Upper lobe of left lung (tissue), 6 donors: ENCODE measurements around the gene GALNT16. TPM values are rescaled to one million over a fixed set of nuclear protein-coding genes. Genes with fewer than 3 reads are reported as not detected.

ENCODE experiments used
- ATAC-seq, 2 donors: fragments of 200-7000 bp; cut with Tn5 transposase; one replicate each; pipeline ENCODE4 v1.9.1; 2022; ENCODE audit warnings: mild to moderate bottlenecking in 2 of 2, moderate library complexity in 2 of 2; ENCODE audit not compliant: low FRiP score in 2 of 2
- DNase-seq, 2 donors: peaks; one replicate each; pipeline ENCODE4 v3.0.0-alpha.2; 2019 to 2020
- H3K27ac ChIP-seq, 4 donors: fragments of 200-600 bp; sonication (generic); one replicate each; pipeline ENCODE4 v1.5.1; 2016 to 2019
- H3K27me3 ChIP-seq, 4 donors: fragments of 200-600 bp; sonication (generic); one replicate each; pipeline ENCODE4 v1.5.1; 2017 to 2019
- H3K36me3 ChIP-seq, 4 donors: fragments of 200-600 bp; sonication (generic); one replicate each; pipeline ENCODE4 v1.5.1; 2016 to 2019
- H3K4me1 ChIP-seq, 4 donors: fragments of 200-600 bp; sonication (generic); one replicate each; pipeline ENCODE4 v1.5.1; 2018 to 2019
- H3K4me3 ChIP-seq, 4 donors: fragments of 200-600 bp; sonication (generic); one replicate each; pipeline ENCODE4 v1.5.1; 2017 to 2019; ENCODE audit warnings: mild to moderate bottlenecking in 2 of 4, moderate library complexity in 1 of 4
- H3K9me3 ChIP-seq, 4 donors: fragments of 200-600 bp; sonication (generic); one replicate each; pipeline ENCODE4 v1.5.1; 2018 to 2019
- EP300 ChIP-seq, 4 donors: sonication (generic); formaldehyde crosslinking; IDR thresholded peaks; one replicate each; pipeline ENCODE4 v1.5.1; 2017; ENCODE audit warnings: antibody characterized with exemption in 4 of 4, control low read depth in 2 of 4
- POLR2A ChIP-seq, 4 donors: fragments of 450-650 bp; IDR thresholded peaks; one replicate each; pipeline ENCODE4 v1.5.1; 2016 to 2017; ENCODE audit warnings: antibody characterized with exemption in 4 of 4, mild to moderate bottlenecking in 2 of 4
- POLR2AphosphoS5 ChIP-seq, 2 donors: sonication (generic); formaldehyde crosslinking; IDR thresholded peaks; one replicate each; pipeline ENCODE4 v1.5.1; 2017; ENCODE audit warnings: antibody characterized with exemption in 2 of 2
- whole genome bisulfite sequencing, 2 donors: methylation state at CpG; one replicate each; pipeline ENCODE4 v1.1.5; 2017 to 2018; 5-methylcytosine and 5-hydroxymethylcytosine counted together
- total RNA-seq, 6 donors: library from RNA; depleted of rRNA in 4 of 6; stranded (reverse); fragments of >200 nt in 4 of 6; gene quantifications; one replicate each; pipeline versions ENCODE4 v1.1.0 to v1.2.1, GENCODE V29; 2016 to 2021
- TF ChIP-seq, protein P1 (sequence below), 6 experiments: fragments of 450-650 bp in 4 of 6; fragments of 200-600 bp in 2 of 6; sonication (generic) in 2 of 6; IDR thresholded peaks; one replicate each; pipeline ENCODE4 v1.5.1; 2016 to 2019; ENCODE audit warnings: antibody characterized with exemption in 6 of 6
- donor health status: DM: no; HTN: no; CAD: no; lungs with moderate emphysema.
- donor health status: DM: no; HTN: yes; CAD: no; lungs with severe emphysema.

Gene GALNT16
- total RNA-seq, 6 donors from 2014 or later: under 0.01 to 8.4 (median 1.3) TPM

DNA sequence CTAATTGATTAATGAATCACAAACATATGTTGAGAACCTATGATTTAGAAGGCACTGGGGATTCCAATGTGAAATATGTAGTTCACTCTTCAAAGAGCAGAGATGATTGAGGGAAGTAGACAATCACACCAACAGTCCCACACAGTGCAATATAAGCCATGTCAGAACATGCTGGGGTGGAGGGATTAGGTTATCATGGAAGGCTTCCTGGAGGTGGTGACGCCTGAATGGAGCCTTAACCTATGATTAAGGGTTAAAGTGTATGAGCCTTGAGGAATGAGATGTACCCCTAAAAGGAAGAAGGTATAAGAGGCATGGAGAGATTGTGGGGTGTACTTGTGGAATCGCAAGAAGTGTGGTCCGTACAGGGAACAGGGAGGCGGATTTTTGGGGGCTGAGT, 106.8 kb downstream of the GALNT16 start:
- no peak for TF ChIP-seq POLR2A (IDR thresholded peaks at IDR 0.05)
- TF ChIP-seq EP300 (IDR thresholded peaks at IDR 0.05): no peak
- TF ChIP-seq POLR2AphosphoS5 (IDR thresholded peaks at IDR 0.05): no peak
- TF ChIP-seq, protein P1, sequence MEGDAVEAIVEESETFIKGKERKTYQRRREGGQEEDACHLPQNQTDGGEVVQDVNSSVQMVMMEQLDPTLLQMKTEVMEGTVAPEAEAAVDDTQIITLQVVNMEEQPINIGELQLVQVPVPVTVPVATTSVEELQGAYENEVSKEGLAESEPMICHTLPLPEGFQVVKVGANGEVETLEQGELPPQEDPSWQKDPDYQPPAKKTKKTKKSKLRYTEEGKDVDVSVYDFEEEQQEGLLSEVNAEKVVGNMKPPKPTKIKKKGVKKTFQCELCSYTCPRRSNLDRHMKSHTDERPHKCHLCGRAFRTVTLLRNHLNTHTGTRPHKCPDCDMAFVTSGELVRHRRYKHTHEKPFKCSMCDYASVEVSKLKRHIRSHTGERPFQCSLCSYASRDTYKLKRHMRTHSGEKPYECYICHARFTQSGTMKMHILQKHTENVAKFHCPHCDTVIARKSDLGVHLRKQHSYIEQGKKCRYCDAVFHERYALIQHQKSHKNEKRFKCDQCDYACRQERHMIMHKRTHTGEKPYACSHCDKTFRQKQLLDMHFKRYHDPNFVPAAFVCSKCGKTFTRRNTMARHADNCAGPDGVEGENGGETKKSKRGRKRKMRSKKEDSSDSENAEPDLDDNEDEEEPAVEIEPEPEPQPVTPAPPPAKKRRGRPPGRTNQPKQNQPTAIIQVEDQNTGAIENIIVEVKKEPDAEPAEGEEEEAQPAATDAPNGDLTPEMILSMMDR (IDR thresholded peaks at IDR 0.05): no peak
- ATAC-seq (no peak), DNase-seq (no peak)
- Histone ChIP-seq H3K27ac (no peak overlapping the region), H3K27me3 (no peaks in the 10 kb centered on the region), H3K36me3 (no peaks in the 10 kb centered on the region), H3K4me3 (no peak overlapping the region), H3K4me1 (no peaks in the 10 kb centered on the region), H3K9me3 (no peaks in the 10 kb centered on the region)
- 96 to 97% methylated on average over 4 of the region's 4 CpGs for WGBS, 2 donors

DNA sequence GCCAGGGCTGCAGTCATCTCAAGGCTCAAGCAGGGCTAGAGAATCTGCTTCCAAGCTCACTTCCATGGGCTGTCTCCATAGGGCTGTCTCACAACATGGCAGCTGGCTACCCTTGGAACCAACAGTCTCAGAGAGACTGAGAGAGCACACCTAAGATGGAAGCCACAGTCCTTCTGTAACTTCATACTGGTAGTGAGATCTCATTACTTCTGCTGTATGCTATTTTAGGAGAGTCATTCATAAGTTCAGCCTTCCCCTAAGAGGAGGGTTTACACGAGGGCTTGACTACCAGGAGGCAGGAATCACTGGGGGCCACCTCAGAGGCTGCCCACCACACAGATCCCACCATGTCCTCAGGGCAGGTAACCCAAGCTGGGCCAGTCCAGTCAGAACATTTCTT, 108.4 kb downstream of the GALNT16 start:
- WGBS, 2 donors: 60 to 92% methylated on average over 1 of the region's 1 CpG
- DNase-seq (no peak), ATAC-seq (no peak)
- no peak overlapping the region for H3K27ac ChIP-seq
- H3K4me1 ChIP-seq: no peaks in the 10 kb centered on the region
- no peaks in the 10 kb centered on the region for H3K27me3 ChIP-seq
- H3K36me3 ChIP-seq: no peaks in the 10 kb centered on the region
- TF ChIP-seq, protein P1 (IDR thresholded peaks at IDR 0.05): no peak
- TF ChIP-seq POLR2A (IDR thresholded peaks at IDR 0.05) (no peak), POLR2AphosphoS5 (IDR thresholded peaks at IDR 0.05) (no peak), EP300 (IDR thresholded peaks at IDR 0.05) (no peak)
- no peaks in the 10 kb centered on the region for H3K9me3 ChIP-seq
- no peak overlapping the region for H3K4me3 ChIP-seq

DNA sequence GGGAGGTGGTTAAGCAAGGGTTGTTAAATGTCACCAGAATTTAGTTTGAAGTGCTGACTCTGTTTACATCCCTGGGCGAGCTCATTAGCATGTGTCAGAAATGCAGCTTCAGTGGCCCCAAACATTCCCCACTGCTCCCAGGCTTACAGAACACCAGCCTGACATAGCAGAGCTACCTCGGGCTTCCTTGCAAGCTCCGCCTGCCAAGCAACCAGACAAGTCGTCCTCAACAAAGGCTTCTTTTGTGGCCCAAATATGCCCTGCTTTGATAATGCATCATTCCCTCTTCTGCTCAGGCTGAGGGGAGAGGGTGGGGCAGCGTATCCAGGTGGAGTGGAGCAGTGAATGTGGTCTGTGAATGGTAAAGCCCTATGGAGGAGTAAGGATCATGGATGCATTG, 110.1 kb downstream of the GALNT16 start:
- peaks cover 0 to 4% (median 0%) of the 10 kb centered on the region in 4 donors for H3K36me3 ChIP-seq
- no peak for ATAC-seq
- TF ChIP-seq POLR2A (IDR thresholded peaks at IDR 0.05) (no peak), EP300 (IDR thresholded peaks at IDR 0.05) (no peak)
- H3K9me3 ChIP-seq: no peaks in the 10 kb centered on the region
- no peak overlapping the region for H3K27ac ChIP-seq
- WGBS, 2 donors: 72 to 74% methylated on average over 4 to 5 of the region's 5 CpGs
- H3K4me3 ChIP-seq: no peak overlapping the region
- no peak for DNase-seq
- H3K27me3 ChIP-seq: no peaks in the 10 kb centered on the region
- no peaks in the 10 kb centered on the region for H3K4me1 ChIP-seq

DNA sequence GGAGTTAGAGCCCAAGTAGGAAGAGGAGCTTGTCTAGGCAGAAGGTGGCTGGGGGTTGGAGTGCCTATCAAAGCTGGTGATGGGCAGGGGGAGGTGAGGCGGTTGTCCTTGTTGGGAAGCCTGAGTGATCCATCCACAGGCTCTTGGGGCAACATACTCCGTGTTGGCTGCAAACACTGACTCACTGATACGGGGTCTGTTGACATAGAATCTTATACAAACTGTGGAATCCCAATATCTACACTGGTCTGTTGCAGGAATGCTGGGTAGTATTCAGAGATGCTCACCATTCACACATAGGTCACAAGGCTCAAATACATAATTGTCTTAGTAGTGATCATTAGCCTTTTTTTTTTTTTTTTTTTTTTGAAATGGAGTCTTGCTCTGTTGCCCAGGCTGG, 112.2 kb downstream of the GALNT16 start:
- Histone ChIP-seq H3K4me3 (no peak overlapping the region), H3K27ac (no peak overlapping the region), H3K9me3 (peaks cover 0 to 4% (median 2%) of the 10 kb centered on the region in 4 donors), H3K4me1 (no peaks in the 10 kb centered on the region), H3K27me3 (no peaks in the 10 kb centered on the region), H3K36me3 (peaks cover 0 to 20% (median 7%) of the 10 kb centered on the region in 4 donors)
- TF ChIP-seq POLR2AphosphoS5 (IDR thresholded peaks at IDR 0.05): no peak
- TF ChIP-seq, protein P1 (IDR thresholded peaks at IDR 0.05): no peak
- TF ChIP-seq POLR2A (IDR thresholded peaks at IDR 0.05): no peak
- TF ChIP-seq EP300 (IDR thresholded peaks at IDR 0.05): no peak
- no peak for ATAC-seq
- DNase-seq: no peak
- WGBS, 2 donors: 83 to 100% methylated on average over 3 of the region's 3 CpGs

DNA sequence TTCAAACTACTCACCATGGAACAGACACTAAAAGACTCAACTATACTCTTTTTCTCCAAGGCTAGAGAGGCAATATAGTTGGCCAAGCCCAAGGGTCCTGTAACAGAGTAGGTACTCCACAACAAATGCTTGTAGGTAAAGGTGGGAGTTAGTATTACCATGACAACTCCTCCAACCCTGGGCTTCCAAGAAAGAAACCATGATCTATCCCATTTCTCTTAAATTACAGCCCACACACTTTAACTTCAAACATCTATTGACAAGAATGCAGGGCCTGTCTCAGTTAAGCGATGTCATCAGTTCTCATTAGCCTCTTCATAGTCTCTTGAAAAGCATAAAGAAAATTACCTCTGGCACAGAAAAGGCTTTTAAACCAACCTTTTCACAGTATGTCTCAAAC, 113.1 kb downstream of the GALNT16 start:
- Histone ChIP-seq H3K27ac (no peak overlapping the region), H3K36me3 (peaks cover 0 to 20% (median 8%) of the 10 kb centered on the region in 4 donors), H3K4me1 (no peaks in the 10 kb centered on the region), H3K9me3 (peaks cover 0 to 4% (median 2%) of the 10 kb centered on the region in 4 donors), H3K4me3 (no peak overlapping the region), H3K27me3 (no peaks in the 10 kb centered on the region)
- ATAC-seq: no peak
- DNase-seq: no peak
- no peak for TF ChIP-seq POLR2AphosphoS5 (IDR thresholded peaks at IDR 0.05)
- no peak for TF ChIP-seq EP300 (IDR thresholded peaks at IDR 0.05)
- no peak for TF ChIP-seq POLR2A (IDR thresholded peaks at IDR 0.05)
- TF ChIP-seq, protein P1 (IDR thresholded peaks at IDR 0.05): no peak
- 0 to 71% methylated on average over 1 of the region's 1 CpG for WGBS, 2 donors
